22Rv1 (cell line): ENCODE data around the gene PITPNM3.

Experiments used
- H3K27ac ChIP-seq: fragments of 450-650 bp; 2 replicates; pipeline ENCODE4 v1.5.1; 2017
- CTCF ChIP-seq: fragments of 450-650 bp; IDR thresholded peaks from 2 replicates; pipeline ENCODE4 v1.5.1; 2017; ENCODE audit warnings: mild to moderate bottlenecking
- ZFX ChIP-seq: fragments of 450-650 bp; IDR thresholded peaks from 2 replicates; pipeline ENCODE4 v1.6.1; 2017; ENCODE audit warnings: antibody characterized with exemption, borderline replicate concordance

The PITPNM3 gene

GRCh38 chr17:6542577-6542976, 13.8 kb downstream of the PITPNM3 start:
- TF ChIP-seq CTCF = no peak
- TF ChIP-seq ZFX = no peak
- H3K27ac ChIP-seq = no peak overlapping the region

GRCh38 chr17:6541886-6542285, 14.5 kb downstream of the PITPNM3 start:
- TF ChIP-seq ZFX (no peak), CTCF (no peak)
- H3K27ac ChIP-seq = no peak overlapping the region

GRCh38 chr17:6539871-6540270, 16.5 kb downstream of the PITPNM3 start:
- no peak overlapping the region for H3K27ac ChIP-seq
- no peak for TF ChIP-seq ZFX
- TF ChIP-seq CTCF = no peak

GRCh38 chr17:6536566-6537065, 19.7 kb downstream of the PITPNM3 start:
- TF ChIP-seq CTCF = no peak
- TF ChIP-seq ZFX = no peak
- no peak overlapping the region for H3K27ac ChIP-seq

- no peak overlapping the region for H3K27ac ChIP-seq
- TF ChIP-seq ZFX (no peak), CTCF (no peak)
Measured at GRCh38 chr17:6536053-6536452, 20.3 kb downstream of the PITPNM3 start.

GRCh38 chr17:6534846-6535514, 21.4 kb downstream of the PITPNM3 start:
- H3K27ac ChIP-seq = no peak overlapping the region
- no peak for TF ChIP-seq ZFX
- TF ChIP-seq CTCF = no peak

GRCh38 chr17:6532441-6532885, 23.9 kb downstream of the PITPNM3 start:
- TF ChIP-seq CTCF (no peak), ZFX (no peak)
- no peak overlapping the region for H3K27ac ChIP-seq
